Lower leg skin (tissue), 3 donors: ENCODE measurements around the gene TP53AIP1.

Experiments used
- POLR2A ChIP-seq, 2 donors: fragments of 450-650 bp; IDR thresholded peaks; one replicate each; pipeline ENCODE4 v1.6.1; 2016 to 2017; ENCODE audit warnings: antibody characterized with exemption in 2 of 2, mild to moderate bottlenecking in 1 of 2, moderate library complexity in 1 of 2
- TF ChIP-seq, protein P1 (sequence below), 3 donors: fragments of 450-650 bp; IDR thresholded peaks; one replicate each; pipeline ENCODE4 v1.5.1; 2016; ENCODE audit warnings: antibody characterized with exemption in 3 of 3, mild to moderate bottlenecking in 3 of 3, moderate library complexity in 2 of 3

DNA sequence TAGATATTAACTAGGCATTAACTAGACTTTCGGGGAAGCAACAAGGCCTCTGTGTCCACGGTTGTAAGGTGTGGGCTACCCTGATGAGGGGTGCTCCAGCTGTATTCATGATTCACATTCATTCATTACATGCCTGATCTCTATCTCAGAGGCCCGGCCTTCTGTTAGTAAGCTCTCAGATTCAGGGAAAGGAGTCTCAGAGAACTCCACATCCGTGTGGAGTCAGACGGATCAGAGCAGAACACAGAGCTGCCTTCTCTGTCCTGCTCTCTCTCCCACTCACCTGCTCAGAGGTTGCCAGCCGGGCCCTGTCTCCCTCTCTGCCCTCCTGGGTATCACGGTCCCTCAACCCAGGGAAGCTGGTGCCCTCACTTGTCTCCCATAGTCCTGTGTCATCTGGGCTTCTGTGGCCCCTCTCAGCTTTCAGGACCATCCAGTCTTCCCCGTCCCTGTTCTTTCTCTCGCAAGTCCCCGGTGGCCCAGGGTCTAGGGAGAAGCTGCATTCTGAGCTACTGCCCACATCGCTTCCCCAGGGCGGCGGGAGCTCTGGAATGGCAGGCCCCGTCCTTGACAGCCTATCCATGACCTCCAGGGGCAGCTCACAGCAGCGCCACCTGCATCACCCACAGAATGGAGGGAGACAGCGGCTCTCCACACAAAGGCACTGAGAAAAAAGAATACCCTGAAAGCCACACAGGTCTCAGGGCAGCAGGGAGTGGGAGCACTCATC is 4.3 kb downstream of the TP53AIP1 start:
- TF ChIP-seq, protein P1, sequence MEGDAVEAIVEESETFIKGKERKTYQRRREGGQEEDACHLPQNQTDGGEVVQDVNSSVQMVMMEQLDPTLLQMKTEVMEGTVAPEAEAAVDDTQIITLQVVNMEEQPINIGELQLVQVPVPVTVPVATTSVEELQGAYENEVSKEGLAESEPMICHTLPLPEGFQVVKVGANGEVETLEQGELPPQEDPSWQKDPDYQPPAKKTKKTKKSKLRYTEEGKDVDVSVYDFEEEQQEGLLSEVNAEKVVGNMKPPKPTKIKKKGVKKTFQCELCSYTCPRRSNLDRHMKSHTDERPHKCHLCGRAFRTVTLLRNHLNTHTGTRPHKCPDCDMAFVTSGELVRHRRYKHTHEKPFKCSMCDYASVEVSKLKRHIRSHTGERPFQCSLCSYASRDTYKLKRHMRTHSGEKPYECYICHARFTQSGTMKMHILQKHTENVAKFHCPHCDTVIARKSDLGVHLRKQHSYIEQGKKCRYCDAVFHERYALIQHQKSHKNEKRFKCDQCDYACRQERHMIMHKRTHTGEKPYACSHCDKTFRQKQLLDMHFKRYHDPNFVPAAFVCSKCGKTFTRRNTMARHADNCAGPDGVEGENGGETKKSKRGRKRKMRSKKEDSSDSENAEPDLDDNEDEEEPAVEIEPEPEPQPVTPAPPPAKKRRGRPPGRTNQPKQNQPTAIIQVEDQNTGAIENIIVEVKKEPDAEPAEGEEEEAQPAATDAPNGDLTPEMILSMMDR (IDR thresholded peaks at IDR 0.05) = no peak
- no peak for TF ChIP-seq POLR2A (IDR thresholded peaks at IDR 0.05)
